ENCODE results near the gene SETBP1.

Gene SETBP1

GRCh38 chr18:45066210-45066609 lies 385.5 kb downstream of the SETBP1 start:
- no peak for DNase-seq (ENCODE audit: low read depth in 2 of 2)

GRCh38 chr18:45066886-45067285 lies 386.2 kb downstream of the SETBP1 start:
- no peak for DNase-seq (ENCODE audit: low read depth in 2 of 2)

GRCh38 chr18:45068400-45069094 lies 387.9 kb downstream of the SETBP1 start:
- no peak for DNase-seq (ENCODE audit: low read depth in 2 of 2)

- no peak for DNase-seq (ENCODE audit: low read depth in 2 of 2)
These were observed 388.9 kb downstream of the SETBP1 start for GRCh38 chr18:45069546-45069945.

GRCh38 chr18:45071956-45072355 lies 391.3 kb downstream of the SETBP1 start:
- DNase-seq (ENCODE audit: low read depth in 2 of 2) = no peak

GRCh38 chr18:45073556-45073955 lies 392.9 kb downstream of the SETBP1 start:
- DNase-seq (ENCODE audit: low read depth in 2 of 2) = no peak

GRCh38 chr18:45081566-45082181 lies 401.0 kb downstream of the SETBP1 start:
- no peak for DNase-seq (ENCODE audit: low read depth in 2 of 2)

- no peak for DNase-seq (ENCODE audit: low read depth in 2 of 2)
These were observed 402.7 kb downstream of the SETBP1 start for GRCh38 chr18:45083226-45083855.

- DNase-seq (ENCODE audit: low read depth in 2 of 2) = no peak
These were observed 403.5 kb downstream of the SETBP1 start for GRCh38 chr18:45084206-45084605.

GRCh38 chr18:45085916-45086624 lies 405.4 kb downstream of the SETBP1 start:
- DNase-seq (ENCODE audit: low read depth in 2 of 2) = no peak

- DNase-seq (ENCODE audit: low read depth in 2 of 2) = no peak
These were observed 406.1 kb downstream of the SETBP1 start for GRCh38 chr18:45086777-45087176.

- DNase-seq (ENCODE audit: low read depth in 2 of 2) = no peak
These were observed 409.9 kb downstream of the SETBP1 start for GRCh38 chr18:45090526-45091140.

GRCh38 chr18:45100321-45101105 lies 419.8 kb downstream of the SETBP1 start:
- DNase-seq (ENCODE audit: low read depth in 2 of 2) = no peak

GRCh38 chr18:45102126-45102525 lies 421.4 kb downstream of the SETBP1 start:
- no peak for DNase-seq (ENCODE audit: low read depth in 2 of 2)

- no peak for DNase-seq (ENCODE audit: low read depth in 2 of 2)
These were observed 422.2 kb downstream of the SETBP1 start for GRCh38 chr18:45102863-45103262.

GRCh38 chr18:45103319-45104048 lies 422.8 kb downstream of the SETBP1 start:
- DNase-seq (ENCODE audit: low read depth in 2 of 2) = no peak

- no peak for DNase-seq (ENCODE audit: low read depth in 2 of 2)
These were observed 423.3 kb downstream of the SETBP1 start for GRCh38 chr18:45104049-45104395.

- DNase-seq (ENCODE audit: low read depth in 2 of 2) = peak; percentile 11 to 16
These were observed 425.7 kb downstream of the SETBP1 start for GRCh38 chr18:45106331-45106774.

GRCh38 chr18:45107425-45107824 lies 426.7 kb downstream of the SETBP1 start:
- no peak for DNase-seq (ENCODE audit: low read depth in 2 of 2)

- DNase-seq (ENCODE audit: low read depth in 2 of 2) = no peak
These were observed 428.1 kb downstream of the SETBP1 start for GRCh38 chr18:45108754-45109153.

GRCh38 chr18:45109271-45109670 lies 428.6 kb downstream of the SETBP1 start:
- no peak for DNase-seq (ENCODE audit: low read depth in 2 of 2)
